GM23338 (cell line): ENCODE measurements around the gene CRB2. TPM values are rescaled to one million over a fixed set of nuclear protein-coding genes. Genes with fewer than 3 reads are reported as not detected.

Source experiments
- ATAC-seq: fragments of 200-7000 bp; cut with Tn5 transposase; 3 replicates; pipeline ENCODE4 v1.9.1; 2020
- DNase-seq: peaks from one replicate; pipeline ENCODE4 v3.0.0-alpha.2; 2015; ENCODE audit warnings: low spot score
- H2AFZ ChIP-seq: fragments of 200-600 bp; sonication (generic); 2 replicates; pipeline ENCODE4 v1.8.0; 2016; ENCODE audit warnings: antibody characterized with exemption, mild to moderate bottlenecking, moderate library complexity
- H3F3A ChIP-seq: fragments of 200-600 bp; sonication (generic); replicated peaks from 2 replicates; pipeline ENCODE4 v1.8.0; 2017; ENCODE audit warnings: antibody characterized with exemption, mixed run types, low read depth
- H3K27ac ChIP-seq: fragments of 200-600 bp; sonication (generic); 2 replicates; pipeline ENCODE4 v1.6.1; 2016; ENCODE audit warnings: low read depth
- H3K27me3 ChIP-seq: fragments of 200-600 bp; sonication (generic); 2 replicates; pipeline ENCODE4 v1.8.0; 2016; ENCODE audit warnings: mild to moderate bottlenecking, mixed run types, moderate library complexity; ENCODE audit not compliant: insufficient read depth
- H3K36me3 ChIP-seq: fragments of 200-600 bp; sonication (generic); 2 replicates; pipeline ENCODE4 v1.8.0; 2016; ENCODE audit warnings: mild to moderate bottlenecking; ENCODE audit not compliant: insufficient read depth
- H3K4me1 ChIP-seq: fragments of 200-600 bp; sonication (generic); 2 replicates; pipeline ENCODE4 v1.8.0; 2016; ENCODE audit warnings: mild to moderate bottlenecking, moderate library complexity; ENCODE audit not compliant: insufficient read depth
- H3K4me2 ChIP-seq: fragments of 200-600 bp; sonication (generic); 2 replicates; pipeline ENCODE4 v1.7.1; 2017; ENCODE audit warnings: mixed run types
- H3K4me3 ChIP-seq: fragments of 200-600 bp; sonication (generic); 2 replicates; pipeline ENCODE4 v1.6.1; 2016; ENCODE audit warnings: mixed run types
- H3K79me2 ChIP-seq: fragments of 200-600 bp; sonication (generic); replicated peaks from 2 replicates; pipeline ENCODE4 v1.8.0; 2017; ENCODE audit warnings: mild to moderate bottlenecking; ENCODE audit not compliant: insufficient read depth
- H3K9me2 ChIP-seq: fragments of 200-600 bp; sonication (generic); 2 replicates; pipeline ENCODE4 v1.8.0; 2017; ENCODE audit not compliant: insufficient read depth
- H4K20me1 ChIP-seq: fragments of 200-600 bp; sonication (generic); replicated peaks from 2 replicates; pipeline ENCODE4 v1.8.0; 2017; ENCODE audit warnings: mild to moderate bottlenecking; ENCODE audit not compliant: insufficient read depth
- H3K27ac Mint-ChIP-seq: 2 replicates; pipeline ENCODE4 v1.8.0; 2020; ENCODE audit warnings: inconsistent platforms, mild to moderate bottlenecking, moderate library complexity, mixed read lengths
- H3K27me3 Mint-ChIP-seq: 3 replicates; pipeline ENCODE4 v1.8.0; 2022; ENCODE audit warnings: low read depth, mild to moderate bottlenecking, moderate library complexity, mixed read lengths, inconsistent platforms; ENCODE audit not compliant: insufficient read depth, poor library complexity
- H3K36me3 Mint-ChIP-seq: 3 replicates; pipeline ENCODE4 v1.8.0; 2021; ENCODE audit warnings: low read depth, mild to moderate bottlenecking, inconsistent platforms, moderate library complexity, mixed read lengths
- H3K4me1 Mint-ChIP-seq: 3 replicates; pipeline ENCODE4 v1.8.0; 2020; ENCODE audit warnings: mild to moderate bottlenecking, inconsistent platforms, mixed read lengths
- H3K4me3 Mint-ChIP-seq: 3 replicates; pipeline ENCODE4 v1.8.0; 2021; ENCODE audit warnings: moderate library complexity, mild to moderate bottlenecking, inconsistent platforms, mixed read lengths
- H3K9me3 Mint-ChIP-seq: 3 replicates; pipeline ENCODE4 v1.8.0; 2020; ENCODE audit warnings: moderate library complexity, mild to moderate bottlenecking, inconsistent platforms, mixed read lengths
- CTCF ChIP-seq, 2 experiments: fragments of 200-600 bp in 1 of 2; sonication (generic) in 1 of 2; conservative IDR thresholded peaks; 2 replicates each; pipeline versions ENCODE4 v1.5.1 to v1.6.1; 2016 to 2017; ENCODE audit warnings: antibody characterized with exemption in 2 of 2, low read depth in 2 of 2, mild to moderate bottlenecking in 2 of 2, moderate library complexity in 1 of 2
- ETS1 ChIP-seq: IDR thresholded peaks from 2 replicates; pipeline ENCODE4 v1.6.1; 2016; ENCODE audit warnings: antibody characterized with exemption
- EZH2 ChIP-seq: fragments of 200-600 bp; sonication (generic); IDR thresholded peaks from one replicate; pipeline ENCODE4 v1.8.0; 2017; ENCODE audit warnings: antibody characterized with exemption, mild to moderate bottlenecking, low read depth; ENCODE audit not compliant: unreplicated experiment
- EZH2phosphoT487 ChIP-seq: fragments of 200-600 bp; sonication (generic); IDR thresholded peaks from one replicate; pipeline ENCODE4 v1.8.1; 2018; ENCODE audit warnings: antibody characterized with exemption; ENCODE audit not compliant: unreplicated experiment
- JUNB ChIP-seq: IDR thresholded peaks from one replicate; pipeline ENCODE4 v1.6.1; 2016; ENCODE audit warnings: antibody characterized with exemption; ENCODE audit not compliant: unreplicated experiment
- NANOG ChIP-seq: IDR thresholded peaks from 2 replicates; pipeline ENCODE4 v1.6.1; 2016; ENCODE audit warnings: antibody characterized with exemption, borderline replicate concordance
- POLR2AphosphoS5 ChIP-seq: IDR thresholded peaks from 2 replicates; pipeline ENCODE4 v1.6.1; 2016; ENCODE audit warnings: antibody characterized with exemption, low read depth
- REST ChIP-seq: IDR thresholded peaks from one replicate; pipeline ENCODE4 v1.6.1; 2018; ENCODE audit warnings: antibody characterized with exemption; ENCODE audit not compliant: unreplicated experiment
- STAT1 ChIP-seq: IDR thresholded peaks from one replicate; pipeline ENCODE4 v1.6.1; 2016; ENCODE audit warnings: antibody characterized with exemption; ENCODE audit not compliant: unreplicated experiment
- ZNF114 ChIP-seq: fragments of 250-450 bp; sonication (Bioruptor Pico); IDR thresholded peaks from 2 replicates; pipeline ENCODE4 v1.5.0; 2020; ENCODE audit warnings: mild to moderate bottlenecking, moderate library complexity
- ZNF331 ChIP-seq: fragments of 250-450 bp; sonication (Bioruptor Pico); IDR thresholded peaks from 2 replicates; pipeline ENCODE4 v1.5.0; 2020; ENCODE audit warnings: low read depth, mild to moderate bottlenecking, moderate library complexity
- polyA plus RNA-seq: library from polyadenylated mRNA; unstranded; fragments of >200 nt; fragmentation: Nextera tagmentation; extraction: Ambion mirVana; gene quantifications from 2 replicates; pipeline ENCODE4 v1.2.1, GENCODE V29; 2016
- total RNA-seq: library from RNA; depleted of rRNA; stranded (reverse); fragments of >200 nt; shearing (Covaris generic); gene quantifications from 2 replicates; pipeline ENCODE4 v1.2.3, GENCODE V29; 2014

The CRB2 gene
- total and polyA plus RNA-seq, 2 experiments from 2014 or later, result 0.34 to 10.2 TPM

GRCh38 chr9:123419721-123420591 lies 64.0 kb downstream of the CRB2 start (continued):
- TF ChIP-seq REST (no peak), ZNF331 (CRISPR knock-in tag) (no peak), STAT1 (no peak), POLR2AphosphoS5 (no peak), EZH2 (no peak), JUNB (no peak), EZH2phosphoT487 (no peak), CTCF (conservative IDR thresholded peaks at IDR 0.05; ENCODE audit: low read depth in 2 of 2) (no peak), NANOG (no peak), ETS1 (no peak), ZNF114 (no peak)

- DNase-seq (no peak), ATAC-seq (no peak)
- Histone ChIP-seq H3K4me2 (no peak overlapping the region), H2AFZ (no peak overlapping the region), H3K4me1 (peaks cover 28% of the 10 kb centered on the region), H3K4me3 (no peak overlapping the region), H4K20me1 (no peaks in the 10 kb centered on the region), H3K9me2 (no peaks in the 10 kb centered on the region), H3K79me2 (no peaks in the 10 kb centered on the region), H3K36me3 (no peaks in the 10 kb centered on the region), H3F3A (peaks cover 3% of the 10 kb centered on the region; the same call in 1 of the 2 replicates), H3K27ac (no peak overlapping the region), H3K27me3 (no peaks in the 10 kb centered on the region)
- H3K27me3 Mint-ChIP-seq, result peaks cover 11% of the 10 kb centered on the region
- H3K36me3 Mint-ChIP-seq, result no peaks in the 10 kb centered on the region
- peaks cover 50% of the 10 kb centered on the region for H3K4me1 Mint-ChIP-seq
- no peak overlapping the region for H3K4me3 Mint-ChIP-seq
- no peak overlapping the region for H3K27ac Mint-ChIP-seq
- H3K9me3 Mint-ChIP-seq, result no peaks in the 10 kb centered on the region
- TF ChIP-seq STAT1 (no peak), ETS1 (no peak), POLR2AphosphoS5 (no peak), JUNB (no peak)
These were observed 64.7 kb downstream of the CRB2 start for GRCh38 chr9:123420592-123421111.
